Transverse colon (tissue), 4 donors: Measurements from ENCODE around the gene TLDC2. TPM values are rescaled to one million over a fixed set of nuclear protein-coding genes. Genes with fewer than 3 reads are reported as not detected.
A peak's percentile ranks its signal among the peaks of the same experiment; 100 is the strongest.

Experiments
- DNase-seq: peaks from one replicate; pipeline ENCODE4 v3.0.0-alpha.2; 2019
- H3K27ac ChIP-seq, 4 donors: fragments of 200-600 bp; sonication (generic); 2 replicates each; pipeline ENCODE4 v1.5.1; 2016 to 2018; ENCODE audit warnings: inconsistent platforms in 4 of 4
- H3K27me3 ChIP-seq: fragments of 200-600 bp; sonication (generic); 2 replicates; pipeline ENCODE4 v1.5.1; 2017; ENCODE audit warnings: inconsistent platforms
- H3K36me3 ChIP-seq, 4 donors: fragments of 200-600 bp; sonication (generic); 2 replicates each; pipeline ENCODE4 v1.5.1; 2017 to 2019; ENCODE audit warnings: inconsistent platforms in 4 of 4
- H3K4me1 ChIP-seq, 4 donors: fragments of 200-600 bp; sonication (generic); 2 replicates each; pipeline ENCODE4 v1.5.1; 2017 to 2020; ENCODE audit warnings: inconsistent platforms in 4 of 4
- H3K4me3 ChIP-seq, 4 donors: fragments of 200-600 bp; sonication (generic); 1 replicate in 1 of 4; 2 replicates in 3 of 4; pipeline versions ENCODE4 v1.5.1 to v1.6.1; 2017 to 2019; ENCODE audit warnings: inconsistent platforms in 4 of 4
- H3K9me3 ChIP-seq, 2 donors: fragments of 200-600 bp; sonication (generic); 2 replicates each; pipeline ENCODE4 v1.5.1; 2017 to 2019; ENCODE audit warnings: inconsistent platforms in 2 of 2
- CTCF ChIP-seq, 5 experiments: fragments of 200-600 bp in 3 of 5; fragments of 450-650 bp in 2 of 5; sonication (generic) in 3 of 5; IDR thresholded peaks; 1 replicate in 2 of 5; 2 replicates in 3 of 5; pipeline ENCODE4 v1.5.1; 2016 to 2017; ENCODE audit warnings: antibody characterized with exemption in 5 of 5, inconsistent platforms in 3 of 5, mild to moderate bottlenecking in 2 of 5, moderate library complexity in 1 of 5
- EP300 ChIP-seq: sonication (generic); formaldehyde crosslinking; IDR thresholded peaks from one replicate; pipeline ENCODE4 v1.6.1; 2017; ENCODE audit warnings: antibody characterized with exemption, low read depth
- POLR2A ChIP-seq: fragments of 450-650 bp; IDR thresholded peaks from one replicate; pipeline ENCODE4 v1.6.1; 2016; ENCODE audit warnings: antibody characterized with exemption, mild to moderate bottlenecking, moderate library complexity
- POLR2AphosphoS5 ChIP-seq, 3 donors: sonication (generic); formaldehyde crosslinking; IDR thresholded peaks; one replicate each; pipeline ENCODE4 v1.6.1; 2016; ENCODE audit warnings: antibody characterized with exemption in 3 of 3
- WGBS, 2 donors: methylation state at CpG; one replicate each; pipeline ENCODE4 v1.1.5; 2018; ENCODE audit warnings: low coverage in 1 of 2; 5-methylcytosine and 5-hydroxymethylcytosine counted together
- in situ Hi-C, 4 donors: fragments of 200-750 bp; cut with MboI; loops; one replicate each; pipeline versions ENCODE4 v1.15.0 to v1.15.1; 2017; ENCODE audit warnings: low sequenced_read_pairs in 3 of 4, low pct_ligation_motif_present in 1 of 4, low pct_unique_long_range_greater_than_20kb in 1 of 4
- intact Hi-C: fragments of 100-400 bp; cut with DNase I; formaldehyde crosslinking; loops from one replicate; pipeline ENCODE4 v1.15.1; 2023; ENCODE audit warnings: low total_unique reads
- total RNA-seq, 4 donors: library from RNA; depleted of rRNA; stranded (reverse); fragments of >200 nt; gene quantifications; one replicate each; pipeline ENCODE4 v1.1.0, GENCODE V29; 2016

The TLDC2 gene
- total RNA-seq, 4 donors from 2014 or later, result 22.9 to 26.1 (median 23.2) TPM

- Histone ChIP-seq H3K9me3 (no peaks in the 10 kb centered on the region), H3K36me3 (peaks cover 0 to 40% (median 12%) of the 10 kb centered on the region in 4 donors), H3K27ac (no peak overlapping the region), H3K4me3 (no peak overlapping the region), H3K27me3 (no peaks in the 10 kb centered on the region), H3K4me1 (no peaks in the 10 kb centered on the region)
- in situ Hi-C loops (no loop called here), intact Hi-C loops (no loop called here)
- no peak for DNase-seq
- TF ChIP-seq POLR2AphosphoS5 (IDR thresholded peaks at IDR 0.05) (no peak), EP300 (no peak), CTCF (IDR thresholded peaks at IDR 0.05) (no peak), POLR2A (no peak)
These were observed 42.0 kb downstream of the TLDC2 start for GRCh38 chr20:36917943-36918342.

GRCh38 chr20:36919715-36920333, 43.9 kb downstream of the TLDC2 start:
- Histone ChIP-seq H3K4me3 (no peak overlapping the region), H3K9me3 (no peaks in the 10 kb centered on the region), H3K4me1 (peaks cover 0 to 12% (median 0%) of the 10 kb centered on the region in 4 donors), H3K36me3 (peaks cover 0 to 33% (median 8%) of the 10 kb centered on the region in 4 donors), H3K27ac (peak overlapping the region in 2 of 4 donors; percentile 14 to 26), H3K27me3 (no peaks in the 10 kb centered on the region)
- 0% methylated on average over 1 to 2 of the region's 2 CpGs for WGBS, 2 donors
- no peak for TF ChIP-seq POLR2A
- TF ChIP-seq EP300, result no peak
- no peak for TF ChIP-seq POLR2AphosphoS5 (IDR thresholded peaks at IDR 0.05)
- TF ChIP-seq CTCF (IDR thresholded peaks at IDR 0.05), result peak; percentile 86 to 91 (median 91)
- no peak for DNase-seq
- intact Hi-C loops, result no loop called here
- in situ Hi-C loops, result no loop called here

GRCh38 chr20:36920334-36920730, 44.4 kb downstream of the TLDC2 start:
- in situ Hi-C loops, result no loop called here
- H3K4me3 ChIP-seq, result no peak overlapping the region
- no peaks in the 10 kb centered on the region for H3K9me3 ChIP-seq
- no peak for DNase-seq
- H3K27ac ChIP-seq, result peak overlapping the region in 1 of 4 donors; percentile 14
- peaks cover 0 to 12% (median 0%) of the 10 kb centered on the region in 4 donors for H3K4me1 ChIP-seq
- TF ChIP-seq POLR2A, result no peak
- no peak for TF ChIP-seq CTCF (IDR thresholded peaks at IDR 0.05)
- TF ChIP-seq POLR2AphosphoS5 (IDR thresholded peaks at IDR 0.05), result no peak
- TF ChIP-seq EP300, result no peak
- intact Hi-C loops, result no loop called here
- WGBS, 2 donors, result 94% methylated on average over 7 of the region's 8 CpGs; no CpG with 5 or more reads in 1 of the 2 donors
- H3K27me3 ChIP-seq, result no peaks in the 10 kb centered on the region
- H3K36me3 ChIP-seq, result peaks cover 0 to 31% (median 6%) of the 10 kb centered on the region in 4 donors

GRCh38 chr20:36924167-36925045, 48.5 kb downstream of the TLDC2 start:
- intact Hi-C loops (no loop called here), in situ Hi-C loops (no loop called here)
- no peaks in the 10 kb centered on the region for H3K27me3 ChIP-seq
- no peak for TF ChIP-seq CTCF (IDR thresholded peaks at IDR 0.05)
- TF ChIP-seq EP300, result no peak
- peak in 1 of 3 donors; percentile 14 for TF ChIP-seq POLR2AphosphoS5 (IDR thresholded peaks at IDR 0.05)
- no peak for DNase-seq
- no peaks in the 10 kb centered on the region for H3K9me3 ChIP-seq
- H3K4me1 ChIP-seq, result peaks cover 0 to 12% (median 0%) of the 10 kb centered on the region in 4 donors
- H3K4me3 ChIP-seq, result no peak overlapping the region
- peaks cover 0 to 31% (median 7%) of the 10 kb centered on the region in 4 donors for H3K36me3 ChIP-seq
- 80 to 82% methylated on average over 8 to 9 of the region's 9 CpGs for WGBS, 2 donors
- H3K27ac ChIP-seq, result peak overlapping the region; percentile 2 to 54 (median 34)
